ENCODE data around the gene OR52N1.

OR52N1 gene

GRCh38 chr11:5791165-5791564 lies at the start of gene OR52N1:
OR52N1 (minus strand) TSS chr11:5791265; CDS start chr11:5788816, 2,449 bp downstream.
- TF ChIP-seq TAF1 (IDR thresholded peaks at IDR 0.05; ENCODE audit: low read depth), result no peak
- TF ChIP-seq EGR1 (IDR thresholded peaks at IDR 0.05), result no peak
- no peak for TF ChIP-seq USF1 (IDR thresholded peaks at IDR 0.05)
- no peak for TF ChIP-seq CREB1 (IDR thresholded peaks at IDR 0.05; ENCODE audit: low read depth)
- TF ChIP-seq CEBPB (IDR thresholded peaks at IDR 0.05), result no peak
- TF ChIP-seq TCF12 (IDR thresholded peaks at IDR 0.05; ENCODE audit: low read depth), result no peak
- no peak for TF ChIP-seq ZBTB7A (IDR thresholded peaks at IDR 0.05; ENCODE audit: low read depth)
- no peak for TF ChIP-seq RAD21 (IDR thresholded peaks at IDR 0.05; ENCODE audit: low read depth)
- no peak for TF ChIP-seq EP300 (IDR thresholded peaks at IDR 0.05; ENCODE audit: borderline replicate concordance)
- no peak for TF ChIP-seq YY1 (IDR thresholded peaks at IDR 0.05; ENCODE audit: low read depth)
- TF ChIP-seq REST (IDR thresholded peaks at IDR 0.05; ENCODE audit: low read depth), result no peak
- TF ChIP-seq FOXM1 (IDR thresholded peaks at IDR 0.05; ENCODE audit: borderline replicate concordance, low read depth), result no peak
- no peak for TF ChIP-seq NFIC (IDR thresholded peaks at IDR 0.05)
- TF ChIP-seq TEAD4 (IDR thresholded peaks at IDR 0.05), result no peak
- no peak for TF ChIP-seq MAX (IDR thresholded peaks at IDR 0.05)

- TF ChIP-seq REST (IDR thresholded peaks at IDR 0.05; ENCODE audit: low read depth) (no peak), TCF12 (IDR thresholded peaks at IDR 0.05; ENCODE audit: low read depth) (no peak), TAF1 (IDR thresholded peaks at IDR 0.05; ENCODE audit: low read depth) (no peak)
Measured at GRCh38 chr11:5837695-5838094, 46.6 kb upstream of the OR52N1 start.

- TF ChIP-seq EP300 (IDR thresholded peaks at IDR 0.05; ENCODE audit: borderline replicate concordance), result no peak
- no peak for TF ChIP-seq CEBPB (IDR thresholded peaks at IDR 0.05)
Measured at GRCh38 chr11:5833446-5833845, 42.4 kb upstream of the OR52N1 start.

- TF ChIP-seq YY1 (IDR thresholded peaks at IDR 0.05; ENCODE audit: low read depth) (no peak), EGR1 (IDR thresholded peaks at IDR 0.05) (no peak), REST (IDR thresholded peaks at IDR 0.05; ENCODE audit: low read depth) (no peak), TAF1 (IDR thresholded peaks at IDR 0.05; ENCODE audit: low read depth) (no peak), USF1 (IDR thresholded peaks at IDR 0.05) (no peak)
Measured at GRCh38 chr11:5831196-5831829, 40.2 kb upstream of the OR52N1 start.

GRCh38 chr11:5818245-5818886 lies 27.3 kb upstream of the OR52N1 start:
- TF ChIP-seq EGR1 (IDR thresholded peaks at IDR 0.05) (no peak), ZBTB7A (IDR thresholded peaks at IDR 0.05; ENCODE audit: low read depth) (no peak), EP300 (IDR thresholded peaks at IDR 0.05; ENCODE audit: borderline replicate concordance) (no peak), YY1 (IDR thresholded peaks at IDR 0.05; ENCODE audit: low read depth) (no peak), FOXM1 (IDR thresholded peaks at IDR 0.05; ENCODE audit: borderline replicate concordance, low read depth) (no peak), USF1 (IDR thresholded peaks at IDR 0.05) (no peak), TEAD4 (IDR thresholded peaks at IDR 0.05) (no peak), TAF1 (IDR thresholded peaks at IDR 0.05; ENCODE audit: low read depth) (no peak), CREB1 (IDR thresholded peaks at IDR 0.05; ENCODE audit: low read depth) (no peak)
